ENCODE results near the gene TRAK1. TPM values are rescaled to one million over a fixed set of nuclear protein-coding genes. Genes with fewer than 3 reads are reported as not detected.
"Not testable (repeated sequence)": the region's sequence is repeated elsewhere in the genome, so short reads cannot be mapped to it uniquely, and the experiment has no call there.

Gene TRAK1, protein sequence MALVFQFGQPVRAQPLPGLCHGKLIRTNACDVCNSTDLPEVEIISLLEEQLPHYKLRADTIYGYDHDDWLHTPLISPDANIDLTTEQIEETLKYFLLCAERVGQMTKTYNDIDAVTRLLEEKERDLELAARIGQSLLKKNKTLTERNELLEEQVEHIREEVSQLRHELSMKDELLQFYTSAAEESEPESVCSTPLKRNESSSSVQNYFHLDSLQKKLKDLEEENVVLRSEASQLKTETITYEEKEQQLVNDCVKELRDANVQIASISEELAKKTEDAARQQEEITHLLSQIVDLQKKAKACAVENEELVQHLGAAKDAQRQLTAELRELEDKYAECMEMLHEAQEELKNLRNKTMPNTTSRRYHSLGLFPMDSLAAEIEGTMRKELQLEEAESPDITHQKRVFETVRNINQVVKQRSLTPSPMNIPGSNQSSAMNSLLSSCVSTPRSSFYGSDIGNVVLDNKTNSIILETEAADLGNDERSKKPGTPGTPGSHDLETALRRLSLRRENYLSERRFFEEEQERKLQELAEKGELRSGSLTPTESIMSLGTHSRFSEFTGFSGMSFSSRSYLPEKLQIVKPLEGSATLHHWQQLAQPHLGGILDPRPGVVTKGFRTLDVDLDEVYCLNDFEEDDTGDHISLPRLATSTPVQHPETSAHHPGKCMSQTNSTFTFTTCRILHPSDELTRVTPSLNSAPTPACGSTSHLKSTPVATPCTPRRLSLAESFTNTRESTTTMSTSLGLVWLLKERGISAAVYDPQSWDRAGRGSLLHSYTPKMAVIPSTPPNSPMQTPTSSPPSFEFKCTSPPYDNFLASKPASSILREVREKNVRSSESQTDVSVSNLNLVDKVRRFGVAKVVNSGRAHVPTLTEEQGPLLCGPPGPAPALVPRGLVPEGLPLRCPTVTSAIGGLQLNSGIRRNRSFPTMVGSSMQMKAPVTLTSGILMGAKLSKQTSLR
- total RNA-seq, result 10 to 100 TPM; 35.3 to 37.4 TPM
- polyA plus RNA-seq (ENCODE audit: insufficient read length in 2 of 2), result 10 to 100 TPM; 66.1 to 69.6 TPM
- long read RNA-seq, donor 1, partial matches to known transcripts, result 7 of 12 reads
- long read RNA-seq, donor 1, other reads (novel, unspliced or antisense), result 5 of 12 reads
- long read RNA-seq, donor 2, full-length matches to known transcripts, result 1 of 10 reads
- long read RNA-seq, donor 2, partial matches to known transcripts, result 9 of 10 reads
- long read RNA-seq, donor 2, other reads (novel, unspliced or antisense), result 0 of 10 reads
- long read RNA-seq, donor 3, partial matches to known transcripts, result 0 of 1 reads
- long read RNA-seq, donor 3, other reads (novel, unspliced or antisense), result 0 of 1 reads
- long read RNA-seq, donor 4, full-length matches to known transcripts, result 1 of 1 reads
- long read RNA-seq, donor 4, partial matches to known transcripts, result 0 of 1 reads
- long read RNA-seq, donor 4, other reads (novel, unspliced or antisense), result 0 of 1 reads

DNA sequence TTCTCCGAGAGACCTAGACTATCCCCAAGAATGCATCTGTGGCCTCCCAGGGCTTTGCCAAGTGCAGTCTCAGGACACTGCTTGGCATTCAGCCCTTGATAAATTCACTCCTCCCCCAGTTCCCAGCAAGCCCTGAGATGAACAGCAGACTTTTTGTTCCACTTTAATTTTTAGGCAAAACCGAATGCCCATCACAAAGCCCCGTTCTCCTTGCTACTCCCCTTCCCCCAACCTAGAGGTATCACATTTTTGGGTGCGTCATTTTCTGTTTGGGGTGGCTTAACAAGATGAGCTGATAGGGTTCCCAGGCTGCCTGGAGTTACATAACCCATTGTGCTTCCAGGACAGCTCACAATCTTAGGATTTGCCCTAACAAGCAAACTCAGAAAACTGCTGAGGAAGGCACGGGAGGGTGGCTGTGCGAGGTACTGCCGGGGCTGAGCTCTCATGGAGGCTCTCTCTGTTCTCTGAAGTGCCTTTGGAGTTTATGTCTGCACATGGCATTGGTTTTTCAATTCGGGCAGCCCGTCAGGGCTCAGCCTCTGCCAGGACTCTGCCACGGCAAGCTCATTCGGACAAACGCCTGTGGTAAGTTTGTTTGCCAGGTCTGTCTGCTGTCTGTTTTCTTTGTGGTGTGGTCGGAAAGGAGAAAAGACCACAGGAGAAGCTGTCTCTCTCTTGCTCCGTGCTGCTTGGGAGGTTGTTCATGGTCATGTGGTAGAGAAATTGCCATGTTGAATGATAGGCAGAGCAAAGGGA is at the start of gene TRAK1:
Gene TRAK1 (plus strand): TSS at position 385 of the 759 bp plus-strand sequence. CDS start 113 bp downstream, at position 498.
- H3K36me3 ChIP-seq (ENCODE audit: control insufficient read depth, insufficient read depth, low read length), result peaks cover 12% of the 10 kb centered on the region
- peak in 3 of 6 donors; percentile 38 to 84 (median 81) for DNase-seq (ENCODE audit: low read depth in 4 of 6, low spot score in 6 of 6)
- peak within 1 kb of the TSS; percentile 91 for H3K27ac ChIP-seq (ENCODE audit: low read depth, low read length)
- H3K4me3 ChIP-seq (ENCODE audit: low read depth, low read length), result peak within 1 kb of the TSS; percentile 17
- WGBS (ENCODE audit: insufficient coverage), result 42% methylated on average over 9 of the region's 14 CpGs
- no peaks in the 10 kb centered on the region for H3K27me3 ChIP-seq (ENCODE audit: control insufficient read depth, insufficient read depth, low read length)
- H3K4me1 ChIP-seq (ENCODE audit: control insufficient read depth, insufficient read depth, low read length), result peaks cover 43% of the 10 kb centered on the region
- H3K9me3 ChIP-seq (ENCODE audit: control insufficient read depth, insufficient read depth, low read length), result no peaks in the 10 kb centered on the region

DNA sequence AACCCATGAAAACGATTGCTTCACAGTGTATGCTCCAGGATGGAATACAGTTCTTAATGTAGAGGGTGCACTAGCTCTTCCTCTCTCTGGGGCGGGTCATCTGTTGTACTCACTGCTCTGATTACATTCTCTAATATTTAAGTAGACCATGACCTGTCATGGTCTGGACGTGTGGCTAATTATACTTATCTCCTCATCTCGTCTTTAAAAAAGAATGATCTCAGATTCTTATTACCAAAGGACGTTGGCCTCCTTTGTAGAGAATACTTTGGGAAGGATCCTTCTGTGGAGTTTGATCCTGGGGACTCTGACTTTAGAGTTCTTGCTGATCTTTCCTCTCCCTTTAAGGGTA is 48.4 kb upstream of the TRAK1 start:
- no CpG with 5 or more reads among the region's 5 CpGs for WGBS (ENCODE audit: insufficient coverage)

DNA sequence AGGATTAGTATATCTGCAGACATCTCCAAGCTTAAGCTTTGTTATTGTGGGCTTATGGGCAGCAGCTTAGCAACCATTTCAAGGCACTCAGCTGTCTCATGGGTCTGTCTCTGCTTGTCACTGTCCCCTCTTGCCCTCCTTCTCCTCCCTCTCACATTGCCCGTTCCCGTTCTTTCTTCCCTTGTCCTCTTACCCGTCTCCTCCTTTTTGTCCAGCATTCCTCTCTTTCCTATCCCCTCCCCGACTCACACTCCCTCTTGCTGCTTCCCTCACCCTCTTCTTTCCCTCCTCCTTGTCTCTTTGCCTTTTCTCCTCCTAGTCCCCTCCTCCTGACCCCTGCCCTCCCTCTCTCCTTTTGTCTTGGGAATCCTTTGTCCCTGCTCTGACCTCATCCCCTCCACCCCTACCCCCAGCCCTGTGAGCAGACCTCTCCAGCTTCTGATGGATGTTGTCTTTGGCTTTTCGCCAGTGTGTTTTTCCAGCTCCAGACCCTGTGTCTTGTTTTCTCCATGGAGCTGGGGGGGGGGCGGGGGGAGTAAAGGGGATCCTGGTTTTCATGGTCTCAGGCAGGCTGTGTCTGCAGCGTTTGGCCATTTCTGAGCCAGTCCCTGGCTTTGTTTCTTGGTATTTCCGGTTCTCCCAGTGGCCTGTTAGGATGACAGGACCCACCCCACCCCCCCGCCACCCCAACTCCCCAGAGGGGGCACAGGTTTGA is 47.9 kb upstream of the TRAK1 start:
- WGBS (ENCODE audit: insufficient coverage), result 14% methylated on average over 5 of the region's 9 CpGs
- no peaks in the 10 kb centered on the region for H3K36me3 ChIP-seq (ENCODE audit: control insufficient read depth, insufficient read depth, low read length)
- no peak overlapping the region for H3K4me3 ChIP-seq (ENCODE audit: low read depth, low read length)
- peaks cover 35% of the 10 kb centered on the region for H3K4me1 ChIP-seq (ENCODE audit: control insufficient read depth, insufficient read depth, low read length)
- H3K27me3 ChIP-seq (ENCODE audit: control insufficient read depth, insufficient read depth, low read length), result no peaks in the 10 kb centered on the region
- H3K27ac ChIP-seq (ENCODE audit: low read depth, low read length), result peak overlapping the region; percentile 85
- peak in 4 of 6 donors; percentile 59 to 90 (median 74) for DNase-seq (ENCODE audit: low read depth in 4 of 6, low spot score in 6 of 6)
- H3K9me3 ChIP-seq (ENCODE audit: control insufficient read depth, insufficient read depth, low read length), result no peaks in the 10 kb centered on the region

More for the DNA sequence above, 48.4 kb upstream of the TRAK1 start:
- Histone ChIP-seq H3K36me3 (ENCODE audit: control insufficient read depth, insufficient read depth, low read length) (no peaks in the 10 kb centered on the region), H3K4me1 (ENCODE audit: control insufficient read depth, insufficient read depth, low read length) (peaks cover 35% of the 10 kb centered on the region), H3K27ac (ENCODE audit: low read depth, low read length) (peak overlapping the region; percentile 85), H3K4me3 (ENCODE audit: low read depth, low read length) (no peak overlapping the region), H3K27me3 (ENCODE audit: control insufficient read depth, insufficient read depth, low read length) (no peaks in the 10 kb centered on the region), H3K9me3 (ENCODE audit: control insufficient read depth, insufficient read depth, low read length) (no peaks in the 10 kb centered on the region)
- DNase-seq (ENCODE audit: low read depth in 4 of 6, low spot score in 6 of 6), result no peak

DNA sequence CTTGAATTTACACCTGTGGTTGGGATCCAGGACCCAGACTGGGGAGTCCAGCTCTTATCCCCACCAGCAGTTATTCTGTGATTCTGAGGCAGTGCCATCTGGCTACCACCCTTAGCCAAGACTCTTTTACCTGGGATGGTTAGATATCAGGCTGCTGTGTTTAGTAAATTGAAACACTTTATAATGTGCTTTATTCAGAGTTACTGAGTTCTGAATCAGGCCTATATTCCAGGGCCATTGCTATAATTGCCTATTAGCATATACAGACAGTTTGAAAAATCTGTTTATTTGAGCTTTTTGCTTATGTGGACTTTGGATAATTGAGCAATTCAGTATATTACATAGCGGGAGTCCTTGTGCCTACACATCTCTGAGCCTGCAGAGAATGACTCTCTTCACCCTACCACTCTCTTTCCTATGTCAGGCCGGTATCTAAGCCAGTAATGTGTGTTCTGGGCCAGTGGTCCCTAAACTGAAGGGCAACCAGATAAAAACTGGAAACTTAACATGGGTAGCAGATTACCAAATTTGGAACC is 45.4 kb upstream of the TRAK1 start:
- no CpG with 5 or more reads among the region's 2 CpGs for WGBS (ENCODE audit: insufficient coverage)
- no peaks in the 10 kb centered on the region for H3K36me3 ChIP-seq (ENCODE audit: control insufficient read depth, insufficient read depth, low read length)
- H3K4me1 ChIP-seq (ENCODE audit: control insufficient read depth, insufficient read depth, low read length), result peaks cover 39% of the 10 kb centered on the region
- H3K27ac ChIP-seq (ENCODE audit: low read depth, low read length), result peak overlapping the region; percentile 27
- no peaks in the 10 kb centered on the region for H3K27me3 ChIP-seq (ENCODE audit: control insufficient read depth, insufficient read depth, low read length)
- no peaks in the 10 kb centered on the region for H3K9me3 ChIP-seq (ENCODE audit: control insufficient read depth, insufficient read depth, low read length)
- no peak overlapping the region for H3K4me3 ChIP-seq (ENCODE audit: low read depth, low read length)
- no peak for DNase-seq (ENCODE audit: low read depth in 4 of 6, low spot score in 6 of 6)

DNA sequence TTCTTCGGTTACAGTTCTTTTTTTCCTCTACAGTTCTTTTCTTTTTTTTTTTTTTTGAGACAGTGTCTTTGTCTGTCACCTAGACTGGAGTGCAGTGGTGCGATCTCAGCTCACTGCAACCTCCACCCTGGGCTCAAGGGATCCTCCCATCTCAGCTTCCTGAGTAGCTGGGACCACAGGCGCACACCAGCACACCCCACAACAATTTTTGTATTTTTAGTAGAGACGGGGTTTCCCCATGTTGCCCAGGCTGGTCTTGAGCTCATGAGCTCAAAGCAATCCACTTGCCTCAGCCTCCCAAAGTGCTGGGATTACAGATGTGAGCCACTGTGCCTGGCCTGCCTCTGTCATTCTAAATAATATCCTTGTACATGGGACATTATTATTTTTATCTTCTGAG is 42.6 kb upstream of the TRAK1 start:
- H3K36me3 ChIP-seq (ENCODE audit: control insufficient read depth, insufficient read depth, low read length); H3K9me3 ChIP-seq (ENCODE audit: control insufficient read depth, insufficient read depth, low read length); H3K27ac ChIP-seq (ENCODE audit: low read depth, low read length); DNase-seq (ENCODE audit: low read depth in 4 of 6, low spot score in 6 of 6); H3K27me3 ChIP-seq (ENCODE audit: control insufficient read depth, insufficient read depth, low read length); H3K4me3 ChIP-seq (ENCODE audit: low read depth, low read length): not testable (repeated sequence)
- H3K4me1 ChIP-seq (ENCODE audit: control insufficient read depth, insufficient read depth, low read length), result peaks cover 40% of the 10 kb centered on the region
- 71% methylated on average over 1 of the region's 4 CpGs for WGBS (ENCODE audit: insufficient coverage)

DNA sequence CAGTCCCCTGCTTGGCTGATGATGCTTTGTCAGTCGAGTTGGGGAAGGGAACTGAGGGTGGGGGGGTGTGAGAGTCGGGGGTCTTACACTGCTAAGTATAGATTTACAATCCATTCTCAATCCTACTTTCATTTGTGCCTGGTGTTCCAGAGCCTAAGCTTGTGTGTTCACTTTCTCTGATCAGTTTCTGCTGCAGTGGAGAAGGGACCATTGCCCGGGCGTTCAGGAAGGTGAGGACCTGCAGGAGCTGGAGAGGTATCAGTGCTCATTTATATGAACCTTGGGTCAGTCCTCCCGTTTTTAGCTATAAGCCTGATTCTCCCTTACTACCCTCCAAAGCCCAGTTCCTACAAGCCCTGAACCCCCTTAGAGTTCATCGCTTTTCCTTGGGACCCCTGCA is 41.0 kb upstream of the TRAK1 start:
- Histone ChIP-seq H3K27me3 (ENCODE audit: control insufficient read depth, insufficient read depth, low read length) (no peaks in the 10 kb centered on the region), H3K36me3 (ENCODE audit: control insufficient read depth, insufficient read depth, low read length) (no peaks in the 10 kb centered on the region), H3K9me3 (ENCODE audit: control insufficient read depth, insufficient read depth, low read length) (no peaks in the 10 kb centered on the region), H3K4me3 (ENCODE audit: low read depth, low read length) (no peak overlapping the region), H3K4me1 (ENCODE audit: control insufficient read depth, insufficient read depth, low read length) (peaks cover 33% of the 10 kb centered on the region), H3K27ac (ENCODE audit: low read depth, low read length) (no peak overlapping the region)
- 95% methylated on average over 2 of the region's 6 CpGs for WGBS (ENCODE audit: insufficient coverage)
- DNase-seq (ENCODE audit: low read depth in 4 of 6, low spot score in 6 of 6), result no peak

DNA sequence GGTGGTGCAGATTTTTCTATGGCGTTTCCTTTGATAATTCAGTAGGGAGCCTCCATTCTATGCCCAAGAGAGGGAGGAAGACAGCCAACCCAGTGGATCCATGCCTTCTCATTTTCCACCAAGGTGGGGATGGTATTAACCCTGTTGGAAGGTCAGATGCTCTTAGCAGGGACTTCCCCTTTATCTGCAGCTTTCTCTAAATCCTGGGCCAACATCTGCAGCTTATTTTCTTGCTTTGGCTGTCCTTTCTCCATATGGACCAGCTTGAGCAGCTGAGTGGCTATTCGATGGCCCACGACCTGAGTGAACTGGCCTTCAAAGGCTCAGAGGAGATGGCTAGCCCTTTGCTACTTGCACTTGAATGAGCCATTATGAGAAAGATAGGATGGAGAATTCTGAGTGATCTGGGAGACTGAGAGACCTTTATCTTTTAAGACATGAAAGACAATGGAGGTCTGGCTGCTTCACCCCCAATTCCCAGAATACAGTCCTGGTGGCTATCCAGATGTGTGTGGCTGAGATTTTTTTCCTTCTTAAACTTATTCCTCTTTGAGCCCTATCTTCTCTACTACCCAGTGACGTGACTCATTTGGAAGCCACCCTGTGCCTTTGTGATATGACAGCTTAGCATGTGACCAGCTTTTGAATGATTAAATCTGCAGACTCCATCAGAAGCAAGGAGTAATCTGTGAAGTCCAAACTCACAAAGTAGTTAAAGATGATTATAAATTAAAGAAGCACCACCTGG is 39.6 kb upstream of the TRAK1 start:
- Histone ChIP-seq H3K4me3 (ENCODE audit: low read depth, low read length) (no peak overlapping the region), H3K9me3 (ENCODE audit: control insufficient read depth, insufficient read depth, low read length) (no peaks in the 10 kb centered on the region), H3K4me1 (ENCODE audit: control insufficient read depth, insufficient read depth, low read length) (peaks cover 27% of the 10 kb centered on the region), H3K27ac (ENCODE audit: low read depth, low read length) (peak overlapping the region; percentile 89), H3K36me3 (ENCODE audit: control insufficient read depth, insufficient read depth, low read length) (no peaks in the 10 kb centered on the region), H3K27me3 (ENCODE audit: control insufficient read depth, insufficient read depth, low read length) (no peaks in the 10 kb centered on the region)
- 87% methylated on average over 3 of the region's 4 CpGs for WGBS (ENCODE audit: insufficient coverage)
- no peak for DNase-seq (ENCODE audit: low read depth in 4 of 6, low spot score in 6 of 6)

DNA sequence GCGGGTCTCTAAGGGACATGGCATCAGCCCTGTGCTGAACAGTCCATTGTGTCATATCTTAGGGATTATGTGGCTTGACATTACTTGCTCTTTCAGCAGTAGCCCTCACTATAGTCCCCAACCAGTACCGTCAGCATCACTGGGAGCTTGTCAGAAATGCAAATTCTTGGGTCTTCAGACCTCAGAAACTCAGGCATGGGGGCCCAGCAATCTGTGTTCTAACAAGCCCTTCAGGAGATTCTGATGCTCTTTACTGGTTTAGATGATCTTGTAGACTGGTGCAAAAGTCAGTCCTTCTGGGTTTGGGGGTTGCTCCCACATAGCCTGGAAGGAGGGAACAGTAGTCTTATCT is 39.0 kb upstream of the TRAK1 start:
- H3K27ac ChIP-seq (ENCODE audit: low read depth, low read length), result peak overlapping the region; percentile 89
- no peaks in the 10 kb centered on the region for H3K9me3 ChIP-seq (ENCODE audit: control insufficient read depth, insufficient read depth, low read length)
- DNase-seq (ENCODE audit: low read depth in 4 of 6, low spot score in 6 of 6), result no peak
- no peaks in the 10 kb centered on the region for H3K36me3 ChIP-seq (ENCODE audit: control insufficient read depth, insufficient read depth, low read length)
- no peaks in the 10 kb centered on the region for H3K27me3 ChIP-seq (ENCODE audit: control insufficient read depth, insufficient read depth, low read length)
- WGBS (ENCODE audit: insufficient coverage), result 70% methylated on average over 2 of the region's 2 CpGs
- peaks cover 27% of the 10 kb centered on the region for H3K4me1 ChIP-seq (ENCODE audit: control insufficient read depth, insufficient read depth, low read length)
- no peak overlapping the region for H3K4me3 ChIP-seq (ENCODE audit: low read depth, low read length)

Data from spinal cord (tissue), 10 donors.